ENCODE results near the gene RPN2. TPM values are rescaled to one million over a fixed set of nuclear protein-coding genes. Genes with fewer than 3 reads are reported as not detected.

Gene RPN2
- total RNA-seq, 1 experiment from 2014 or later, result 220 TPM

DNA sequence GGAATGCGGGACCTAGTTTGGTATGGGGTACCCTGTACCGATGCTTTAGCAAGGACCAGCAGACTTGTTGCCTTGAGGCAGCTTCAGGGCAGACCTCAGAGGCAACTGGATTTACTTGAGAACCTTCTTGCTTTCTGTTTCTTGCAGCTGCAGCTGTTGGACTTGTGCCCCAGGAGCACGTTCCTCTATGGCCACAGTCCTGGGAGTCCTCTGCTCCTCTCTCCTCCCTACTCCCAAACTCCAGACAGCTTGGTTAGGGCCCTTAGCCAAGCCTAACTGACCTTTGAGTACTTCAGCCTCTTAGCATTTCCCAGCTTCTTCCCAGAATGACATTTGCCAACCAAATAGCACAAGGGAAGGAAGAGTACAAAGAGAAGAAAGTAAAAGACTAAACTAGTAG lies 47.8 kb downstream of the RPN2 start:
- intact Hi-C loops (cut with micrococcal nuclease), result no loop called here
- ChIA-PET RAD21 (ENCODE audit: low non-redundant PET in 1 of 2, low total read pairs in 2 of 2, uncharacterized antibody in 2 of 2, unreplicated experiment in 2 of 2) (no interaction called here), CTCF (no interaction called here), POLR2A (no interaction called here)
- Histone ChIP-seq H3K36me3 (ENCODE audit: control insufficient read depth in 1 of 2, insufficient read depth in 2 of 2, low read length in 2 of 2) (peaks cover 73 to 82% of the 10 kb centered on the region in 2 experiments), H4K20me1 (ENCODE audit: insufficient read depth) (peaks cover 4% of the 10 kb centered on the region; the same call in 1 of the 2 replicates), H3K9ac (ENCODE audit: low read length) (no peak overlapping the region), H3K4me1 (ENCODE audit: control insufficient read depth in 1 of 2, insufficient read depth in 2 of 2, low read length in 2 of 2) (no peaks in the 10 kb centered on the region), H3K4me3 (replicated peaks in 1 of 2; ENCODE audit: low read depth in 1 of 2, low read length in 2 of 2) (no peak overlapping the region), H3K27ac (ENCODE audit: low read depth, low read length) (no peak overlapping the region), H3K27me3 (ENCODE audit: insufficient read depth, low read length) (no peaks in the 10 kb centered on the region), H3K79me2 (ENCODE audit: insufficient read depth, low read length) (peaks cover 3% of the 10 kb centered on the region; the same call in 1 of the 2 replicates), H3K4me2 (ENCODE audit: low read length) (no peak overlapping the region), H3K9me3 (ENCODE audit: control insufficient read depth in 1 of 2, insufficient read depth in 1 of 2, low read depth in 1 of 2, low read length in 2 of 2) (no peaks in the 10 kb centered on the region), H2AFZ (ENCODE audit: low read depth, low read length, poor library complexity, severe bottlenecking) (no peak overlapping the region), H3K9me2 (ENCODE audit: insufficient read depth) (no peaks in the 10 kb centered on the region)
- no TSS peak for BruUV-seq (replicated peaks)
- DNase-seq (ENCODE audit: low read depth, low spot score) (no peak), ATAC-seq (no peak)
- TF ChIP-seq ELF1 (IDR thresholded peaks at IDR 0.05; ENCODE audit: borderline replicate concordance, low read depth) (no peak), POLR2A (IDR thresholded peaks at IDR 0.05; ENCODE audit: borderline replicate concordance, extremely low read depth, insufficient read depth, insufficient read length) (no peak)

DNA sequence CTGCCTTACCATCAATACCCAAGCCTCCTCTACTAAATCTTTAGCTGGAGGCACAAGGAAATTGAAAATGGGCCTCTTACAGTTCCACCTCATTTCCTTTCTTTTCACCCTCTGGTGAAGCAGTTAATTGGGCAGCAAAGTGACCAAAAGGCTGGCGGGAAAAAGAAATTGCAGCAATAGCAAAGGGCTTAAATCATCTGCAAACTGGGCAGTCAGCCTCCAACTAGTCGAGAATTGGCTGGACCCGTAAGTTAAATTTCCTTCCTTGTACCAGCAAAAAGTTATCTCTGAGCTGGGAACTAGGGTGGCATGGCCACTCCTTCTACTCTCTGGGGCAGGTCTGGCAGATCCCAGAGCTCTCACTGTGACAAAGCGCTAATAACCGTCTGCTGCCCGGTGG lies 49.0 kb downstream of the RPN2 start:
- Histone ChIP-seq H3K9ac (ENCODE audit: low read length) (no peak overlapping the region), H2AFZ (ENCODE audit: low read depth, low read length, poor library complexity, severe bottlenecking) (no peak overlapping the region), H3K4me3 (replicated peaks in 1 of 2; ENCODE audit: low read depth in 1 of 2, low read length in 2 of 2) (no peak overlapping the region), H3K27ac (ENCODE audit: low read depth, low read length) (no peak overlapping the region), H3K27me3 (ENCODE audit: insufficient read depth, low read length) (no peaks in the 10 kb centered on the region), H3K79me2 (ENCODE audit: insufficient read depth, low read length) (no peaks in the 10 kb centered on the region), H4K20me1 (ENCODE audit: insufficient read depth) (no peaks in the 10 kb centered on the region), H3K9me3 (ENCODE audit: control insufficient read depth in 1 of 2, insufficient read depth in 1 of 2, low read depth in 1 of 2, low read length in 2 of 2) (no peaks in the 10 kb centered on the region), H3K4me2 (ENCODE audit: low read length) (no peak overlapping the region), H3K9me2 (ENCODE audit: insufficient read depth) (no peaks in the 10 kb centered on the region), H3K4me1 (ENCODE audit: control insufficient read depth in 1 of 2, insufficient read depth in 2 of 2, low read length in 2 of 2) (no peaks in the 10 kb centered on the region), H3K36me3 (ENCODE audit: control insufficient read depth in 1 of 2, insufficient read depth in 2 of 2, low read length in 2 of 2) (peaks cover 69 to 85% of the 10 kb centered on the region in 2 experiments)
- TF ChIP-seq ZFX (IDR thresholded peaks at IDR 0.05) (no peak), JUND (IDR thresholded peaks at IDR 0.05) (no peak), EZH2 (IDR thresholded peaks at IDR 0.05) (no peak), ZNF274 (IDR thresholded peaks at IDR 0.05; ENCODE audit: low read depth, low read length) (no peak), CEBPB (IDR thresholded peaks at IDR 0.05; ENCODE audit: low read depth) (no peak), CBX3 (IDR thresholded peaks at IDR 0.05; ENCODE audit: low read depth) (no peak)
- TF ChIP-seq, protein P1, sequence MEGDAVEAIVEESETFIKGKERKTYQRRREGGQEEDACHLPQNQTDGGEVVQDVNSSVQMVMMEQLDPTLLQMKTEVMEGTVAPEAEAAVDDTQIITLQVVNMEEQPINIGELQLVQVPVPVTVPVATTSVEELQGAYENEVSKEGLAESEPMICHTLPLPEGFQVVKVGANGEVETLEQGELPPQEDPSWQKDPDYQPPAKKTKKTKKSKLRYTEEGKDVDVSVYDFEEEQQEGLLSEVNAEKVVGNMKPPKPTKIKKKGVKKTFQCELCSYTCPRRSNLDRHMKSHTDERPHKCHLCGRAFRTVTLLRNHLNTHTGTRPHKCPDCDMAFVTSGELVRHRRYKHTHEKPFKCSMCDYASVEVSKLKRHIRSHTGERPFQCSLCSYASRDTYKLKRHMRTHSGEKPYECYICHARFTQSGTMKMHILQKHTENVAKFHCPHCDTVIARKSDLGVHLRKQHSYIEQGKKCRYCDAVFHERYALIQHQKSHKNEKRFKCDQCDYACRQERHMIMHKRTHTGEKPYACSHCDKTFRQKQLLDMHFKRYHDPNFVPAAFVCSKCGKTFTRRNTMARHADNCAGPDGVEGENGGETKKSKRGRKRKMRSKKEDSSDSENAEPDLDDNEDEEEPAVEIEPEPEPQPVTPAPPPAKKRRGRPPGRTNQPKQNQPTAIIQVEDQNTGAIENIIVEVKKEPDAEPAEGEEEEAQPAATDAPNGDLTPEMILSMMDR (IDR thresholded peaks at IDR 0.05 in 2 of 3, conservative IDR thresholded peaks at IDR 0.05 in 1 of 3; ENCODE audit: borderline replicate concordance in 1 of 3, insufficient read depth in 1 of 3, low read depth in 2 of 3, low read length in 2 of 3), result no peak
- intact Hi-C loops (cut with micrococcal nuclease), result no loop called here
- DNase-seq (ENCODE audit: low read depth, low spot score) (no peak), ATAC-seq (no peak)
- ChIA-PET RAD21 (ENCODE audit: low non-redundant PET in 1 of 2, low total read pairs in 2 of 2, uncharacterized antibody in 2 of 2, unreplicated experiment in 2 of 2) (no interaction called here), CTCF (no interaction called here), POLR2A (no interaction called here)
- BruUV-seq (replicated peaks), result no TSS peak

All from HCT116 (cell line).